BE2C (cell line): ENCODE results near the gene CYP1A2.
"Not testable (repeated sequence)": the region's sequence is repeated elsewhere in the genome, so short reads cannot be mapped to it uniquely, and the experiment has no call there.

Experiments used
- DNase-seq: peaks from one replicate; pipeline ENCODE4 v3.0.0-alpha.2; 2020
- H3K27me3 ChIP-seq: fragments of 250-450 bp; sonication (Bioruptor Pico); 2 replicates; pipeline ENCODE4 v1.5.1; 2020; ENCODE audit warnings: mild to moderate bottlenecking
- H3K36me3 ChIP-seq: fragments of 250-450 bp; sonication (Bioruptor Pico); 2 replicates; pipeline ENCODE4 v1.5.1; 2020; ENCODE audit warnings: mild to moderate bottlenecking
- H3K4me1 ChIP-seq: fragments of 250-450 bp; sonication (Bioruptor Pico); 2 replicates; pipeline ENCODE4 v1.5.1; 2020
- H3K4me3 ChIP-seq: 2 replicates; pipeline ENCODE4 v1.5.1; 2011; ENCODE audit warnings: low read depth, low read length
- H3K9me3 ChIP-seq: fragments of 250-450 bp; sonication (Bioruptor Pico); 2 replicates; pipeline ENCODE4 v1.5.1; 2020
- CTCF ChIP-seq: IDR thresholded peaks from 2 replicates; pipeline ENCODE4 v1.5.1; 2012; ENCODE audit warnings: mild to moderate bottlenecking, low read depth, low read length

Gene CYP1A2

GRCh38 chr15:74782259-74783071, 33.8 kb downstream of the CYP1A2 start:
- DNase-seq = peak; percentile 43
- Histone ChIP-seq H3K4me3 (peak overlapping the region; percentile 92), H3K9me3 (no peaks in the 10 kb centered on the region), H3K27me3 (no peaks in the 10 kb centered on the region), H3K36me3 (0 out of 2 replicates have a peak, but pooled peaks cover 2% of the 10 kb centered on the region), H3K4me1 (peaks cover 8% of the 10 kb centered on the region)
- no peak for TF ChIP-seq CTCF

- Histone ChIP-seq H3K4me1 (peaks cover 4% of the 10 kb centered on the region; the same call in 1 of the 2 replicates), H3K36me3 (0 out of 2 replicates have a peak, but pooled peaks cover 2% of the 10 kb centered on the region), H3K4me3 (peak overlapping the region; percentile 92), H3K27me3 (no peaks in the 10 kb centered on the region), H3K9me3 (no peaks in the 10 kb centered on the region)
- no peak for TF ChIP-seq CTCF
- peak; percentile 42 for DNase-seq
Observed at GRCh38 chr15:74783072-74783807, 34.6 kb downstream of the CYP1A2 start.

- Histone ChIP-seq H3K4me3 (peak overlapping the region; percentile 92), H3K36me3 (0 out of 2 replicates have a peak, but pooled peaks cover 2% of the 10 kb centered on the region), H3K4me1 (peaks cover 4% of the 10 kb centered on the region; the same call in 1 of the 2 replicates), H3K9me3 (no peaks in the 10 kb centered on the region), H3K27me3 (no peaks in the 10 kb centered on the region)
- no peak for DNase-seq
- TF ChIP-seq CTCF = no peak
Observed at GRCh38 chr15:74783808-74784175, 35.1 kb downstream of the CYP1A2 start.

DNA sequence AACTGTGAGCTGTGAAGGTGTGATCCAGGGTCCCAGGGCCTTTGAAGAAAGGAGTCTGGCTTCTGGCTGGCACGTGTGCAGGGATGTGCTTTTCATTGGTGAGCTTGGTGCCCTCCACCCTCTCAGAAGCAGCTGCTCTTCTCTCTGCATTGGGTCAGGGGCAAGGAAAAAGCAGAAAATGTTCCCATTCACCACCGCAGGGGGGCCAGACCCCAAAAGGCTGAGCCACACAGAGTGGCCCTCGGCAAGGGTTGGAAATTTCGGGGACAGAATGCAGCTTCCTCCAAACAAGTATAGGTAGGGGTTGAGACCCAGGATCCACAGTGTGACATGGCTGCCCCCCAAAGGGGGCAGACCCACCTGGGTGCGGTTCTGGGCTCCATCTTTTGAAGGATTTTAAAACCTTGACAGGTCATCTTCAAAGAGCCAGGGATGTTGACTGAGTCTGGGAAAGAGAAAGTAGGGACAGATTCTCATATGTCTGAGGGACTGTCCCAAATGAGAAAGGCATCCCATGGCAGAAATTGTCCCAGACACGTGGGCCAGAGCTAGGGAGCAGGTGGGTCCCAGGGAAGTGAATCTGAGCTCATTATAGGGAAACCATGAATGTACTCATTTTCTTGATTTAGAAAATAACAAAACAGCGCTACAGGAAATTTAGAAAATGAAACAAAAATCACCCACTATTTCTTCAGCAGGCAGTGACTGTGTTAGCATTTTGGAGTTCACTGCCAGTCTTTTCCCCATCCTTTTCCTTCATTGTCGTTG, 36.0 kb downstream of the CYP1A2 start:
- no peak for TF ChIP-seq CTCF
- Histone ChIP-seq H3K4me1 (peaks cover 5% of the 10 kb centered on the region), H3K9me3 (no peaks in the 10 kb centered on the region), H3K36me3 (0 out of 2 replicates have a peak, but pooled peaks cover 2% of the 10 kb centered on the region), H3K27me3 (no peaks in the 10 kb centered on the region), H3K4me3 (no peak overlapping the region; the same call in 1 of the 2 replicates)
- DNase-seq = no peak

DNA sequence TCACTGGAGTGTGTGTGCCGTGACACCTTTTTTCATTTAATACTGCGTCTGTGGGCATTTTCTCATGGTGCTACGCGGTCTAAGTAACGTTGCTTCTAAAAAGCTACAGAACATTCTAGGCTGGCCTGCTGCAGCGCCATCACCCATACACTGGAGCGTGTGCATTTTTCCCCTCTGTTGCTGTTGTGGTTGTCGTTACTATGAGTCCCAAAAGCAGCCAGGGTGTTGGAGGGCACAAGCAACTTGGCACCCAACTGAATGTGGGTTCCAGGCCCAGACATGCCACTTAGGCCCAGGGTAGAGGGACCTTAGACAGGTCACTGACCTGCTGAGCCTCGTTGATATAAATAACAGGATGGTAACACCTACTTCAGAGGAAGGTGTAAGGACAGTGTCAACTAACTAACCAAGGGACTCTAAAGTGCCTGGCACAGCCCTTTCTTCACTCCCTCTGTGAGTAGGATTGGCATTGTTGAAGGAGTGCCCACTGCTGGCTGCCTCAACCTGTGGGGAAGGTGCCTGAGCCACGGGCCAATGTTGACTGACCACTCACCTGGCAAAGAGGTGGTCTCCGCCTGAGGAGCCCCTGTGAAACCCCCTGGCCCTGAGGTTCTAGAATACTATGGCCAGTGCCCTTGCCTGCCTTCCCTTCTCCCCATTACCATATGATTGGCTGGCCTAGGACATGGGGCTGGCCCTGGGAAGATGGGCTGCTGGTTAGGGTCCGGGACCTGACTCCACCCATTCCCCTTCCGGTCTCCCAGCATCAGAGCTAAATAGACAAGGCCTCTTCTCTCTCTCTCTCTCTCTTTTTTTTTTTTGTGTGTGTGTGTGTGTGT, 36.8 kb downstream of the CYP1A2 start:
- no peak overlapping the region for H3K4me3 ChIP-seq
- H3K36me3 ChIP-seq = peaks cover 5% of the 10 kb centered on the region; the same call in 1 of the 2 replicates
- H3K27me3 ChIP-seq = no peaks in the 10 kb centered on the region
- H3K9me3 ChIP-seq = no peaks in the 10 kb centered on the region
- no peak for TF ChIP-seq CTCF
- H3K4me1 ChIP-seq = peaks cover 13% of the 10 kb centered on the region
- DNase-seq = no peak

GRCh38 chr15:74786081-74786480, 37.4 kb downstream of the CYP1A2 start:
- DNase-seq, H3K36me3 ChIP-seq, H3K27me3 ChIP-seq, H3K9me3 ChIP-seq, H3K4me3 ChIP-seq: not testable (repeated sequence)
- peaks cover 17% of the 10 kb centered on the region for H3K4me1 ChIP-seq
